GM18508 (cell line): ENCODE data around the gene EEF2.

Experiments
- ATAC-seq: cut with Tn5 transposase; IDR thresholded peaks from one replicate; pipeline ENCODE4 v1.9.1; 2021; ENCODE audit warnings: moderate number of reproducible peaks; ENCODE audit not compliant: insufficient read depth, unreplicated experiment

EEF2 gene

GRCh38 chr19:3986260-3987041, 1.2 kb upstream of the EEF2 start:
- ATAC-seq, result no peak

GRCh38 chr19:3985643-3986259, 488 bp upstream of the EEF2 start:
- ATAC-seq, result no peak

- no peak for ATAC-seq
Observed at GRCh38 chr19:3984584-3984907, 717 bp downstream of the EEF2 start.

- no peak for ATAC-seq
Observed at GRCh38 chr19:3983936-3984583, 1.2 kb downstream of the EEF2 start.

- ATAC-seq, result no peak
Observed at GRCh38 chr19:3983542-3983914, 1.7 kb downstream of the EEF2 start.

GRCh38 chr19:3982701-3983541, 2.3 kb downstream of the EEF2 start:
- ATAC-seq, result no peak

- no peak for ATAC-seq
Observed at GRCh38 chr19:3981736-3982681, 3.3 kb downstream of the EEF2 start.

GRCh38 chr19:3981373-3981735, 3.9 kb downstream of the EEF2 start:
- ATAC-seq, result no peak

GRCh38 chr19:3980353-3981251, 4.7 kb downstream of the EEF2 start:
- no peak for ATAC-seq

GRCh38 chr19:3979674-3980352, 5.5 kb downstream of the EEF2 start:
- ATAC-seq, result no peak

- no peak for ATAC-seq
Observed at GRCh38 chr19:3979289-3979673, 6.0 kb downstream of the EEF2 start.

- no peak for ATAC-seq
Observed at GRCh38 chr19:3978145-3978544, 7.1 kb downstream of the EEF2 start.

GRCh38 chr19:3977242-3978143, 7.8 kb downstream of the EEF2 start:
- ATAC-seq, result no peak

GRCh38 chr19:3976495-3977241, 8.6 kb downstream of the EEF2 start:
- ATAC-seq, result no peak

GRCh38 chr19:3975637-3976087, 9.6 kb downstream of the EEF2 start:
- no peak for ATAC-seq

- ATAC-seq, result no peak
Observed at GRCh38 chr19:3975144-3975543, 10.1 kb downstream of the EEF2 start.
